HG03159 (cell line): Measurements from ENCODE around the gene TRIM40.

Experiments
- ATAC-seq: cut with Tn5 transposase; IDR thresholded peaks from one replicate; pipeline ENCODE4 v1.9.1; 2021; ENCODE audit warnings: mild to moderate bottlenecking, moderate library complexity; ENCODE audit not compliant: unreplicated experiment

TRIM40 gene

GRCh38 chr6:30147096-30147495 is 11.2 kb downstream of the TRIM40 start:
- ATAC-seq: no peak

- ATAC-seq: no peak
These were observed 13.3 kb downstream of the TRIM40 start for GRCh38 chr6:30149234-30149633.

- ATAC-seq: no peak
These were observed 14.1 kb downstream of the TRIM40 start for GRCh38 chr6:30149858-30150550.

- no peak for ATAC-seq
These were observed 14.9 kb downstream of the TRIM40 start for GRCh38 chr6:30150671-30151395.

GRCh38 chr6:30151580-30151979 is 15.6 kb downstream of the TRIM40 start:
- no peak for ATAC-seq

GRCh38 chr6:30152016-30152673 is 16.2 kb downstream of the TRIM40 start:
- no peak for ATAC-seq

- ATAC-seq: no peak
These were observed 17.1 kb downstream of the TRIM40 start for GRCh38 chr6:30152910-30153610.

GRCh38 chr6:30154061-30154460 is 18.1 kb downstream of the TRIM40 start:
- ATAC-seq: no peak

GRCh38 chr6:30154709-30155519 is 19.0 kb downstream of the TRIM40 start:
- no peak for ATAC-seq

- no peak for ATAC-seq
These were observed 19.8 kb downstream of the TRIM40 start for GRCh38 chr6:30155520-30156261.

- ATAC-seq: no peak
These were observed 20.3 kb downstream of the TRIM40 start for GRCh38 chr6:30156262-30156599.

GRCh38 chr6:30156774-30157173 is 20.8 kb downstream of the TRIM40 start:
- no peak for ATAC-seq

GRCh38 chr6:30157581-30157980 is 21.6 kb downstream of the TRIM40 start:
- no peak for ATAC-seq

GRCh38 chr6:30157999-30158398 is 22.1 kb downstream of the TRIM40 start:
- no peak for ATAC-seq

- ATAC-seq: no peak
These were observed 22.6 kb downstream of the TRIM40 start for GRCh38 chr6:30158475-30159040.

GRCh38 chr6:30160008-30160784 is 24.3 kb downstream of the TRIM40 start:
- no peak for ATAC-seq

- ATAC-seq: no peak
These were observed 25.0 kb downstream of the TRIM40 start, which contains the start of gene TRIM10 for GRCh38 chr6:30160785-30161531. Gene TRIM10, minus strand, starts transcription at chr6:30161211. Its CDS starts 353 bp downstream, at chr6:30160858.
